K562 (cell line): ENCODE data around the gene CHD1L. TPM values are rescaled to one million over a fixed set of nuclear protein-coding genes. Genes with fewer than 3 reads are reported as not detected.
"Not testable (repeated sequence)": the region's sequence is repeated elsewhere in the genome, so short reads cannot be mapped to it uniquely, and the experiment has no call there.

Source experiments
- ATAC-seq: fragments of 200-7000 bp; cut with Tn5 transposase; 3 replicates; pipeline ENCODE4 v1.9.1; 2020; ENCODE audit warnings: moderate library complexity
- BruUV-seq: library from RNA; stranded (reverse); fragments of 400-500 nt; replicated peaks from 2 replicates; lab custom pipeline; 2021; lab: Mats Ljungman, UMichigan
- CTCF ChIA-PET: fragments of 300-600 bp; formaldehyde crosslinking; extraction: SDS; loops from one replicate; lab custom pipeline; 2021; ENCODE audit warnings: low intra/inter-chr PET ratio; lab: Yijun Ruan, JAX
- POLR2A ChIA-PET: fragments of 300-600, 350-650 bp; sonication (Branson Sonifier 250); formaldehyde crosslinking; extraction: SDS; loops from one replicate; lab custom pipeline; 2021; ENCODE audit warnings: antibody characterized with exemption, inconsistent platforms; lab: Yijun Ruan, JAX
- DNase-seq, 4 experiments: peaks; one replicate each; pipeline versions ENCODE4 v3.0.0 to v3.0.0-alpha.2; 2011 to 2018; ENCODE audit warnings: low spot score in 3 of 4, mixed read lengths in 3 of 4; ENCODE audit errors: extremely low read depth in 1 of 4
- FAIRE-seq: peaks from 2 replicates; lab custom pipeline; 2011; peaks lifted over from hg19 to GRCh38; lab: Jason Lieb, UNC
- H2AFZ ChIP-seq: 2 replicates; pipeline ENCODE4 v1.6.0; 2011; ENCODE audit warnings: low read depth, low read length, control low read depth, inconsistent platforms
- H3K27ac ChIP-seq: fragments of 200-600 bp; 3 replicates; pipeline ENCODE4 v1.8.0; 2011; ENCODE audit warnings: low read depth, mild to moderate bottlenecking, control low read depth, inconsistent platforms, low read length, moderate library complexity, mixed read lengths; ENCODE audit errors: extremely low read depth
- H3K27me3 ChIP-seq, 2 experiments: fragments of 300-600 bp in 1 of 2; 2 replicates in 1 of 2; 3 replicates in 1 of 2; pipeline versions ENCODE4 v1.6.0 to v1.8.0; 2011; ENCODE audit warnings: inconsistent platforms in 2 of 2, low read length in 2 of 2, mild to moderate bottlenecking in 1 of 2, mixed read lengths in 1 of 2, moderate library complexity in 1 of 2; ENCODE audit not compliant: control insufficient read depth in 2 of 2, insufficient read depth in 2 of 2
- H3K36me3 ChIP-seq: fragments of 300-600 bp; 3 replicates; pipeline ENCODE4 v1.8.0; 2011; ENCODE audit warnings: mild to moderate bottlenecking, low read length, inconsistent platforms; ENCODE audit not compliant: control insufficient read depth, insufficient read depth
- H3K4me1 ChIP-seq, 2 experiments: fragments of 200-600 bp in 1 of 2; replicated peaks in 1 of 2; 2 replicates in 1 of 2; 3 replicates in 1 of 2; pipeline versions ENCODE4 v1.5.1 to v1.8.0; 2011; ENCODE audit warnings: inconsistent platforms in 2 of 2, low read length in 2 of 2, mild to moderate bottlenecking in 1 of 2, mixed read lengths in 1 of 2, moderate library complexity in 1 of 2; ENCODE audit not compliant: control insufficient read depth in 2 of 2, insufficient read depth in 2 of 2
- H3K4me2 ChIP-seq: 2 replicates; pipeline ENCODE4 v1.6.1; 2011; ENCODE audit warnings: low read length, control low read depth, inconsistent platforms, mixed read lengths; ENCODE audit not compliant: insufficient read depth
- H3K4me3 ChIP-seq: fragments of 200-600 bp; sonication (generic), shearing (Covaris generic); 2 replicates; pipeline ENCODE4 v1.5.1; 2016; ENCODE audit warnings: control low read depth, inconsistent platforms
- H3K79me2 ChIP-seq: fragments of 200-600 bp; 3 replicates; pipeline ENCODE4 v1.8.0; 2011; ENCODE audit warnings: low read length, inconsistent platforms; ENCODE audit not compliant: control insufficient read depth, insufficient read depth
- H3K9ac ChIP-seq, 2 experiments: 2 replicates each; pipeline versions ENCODE4 v1.6.0 to v1.6.1; 2011; ENCODE audit warnings: low read depth in 2 of 2, low read length in 2 of 2, control low read depth in 1 of 2, inconsistent platforms in 1 of 2, mild to moderate bottlenecking in 1 of 2, mixed read lengths in 1 of 2; ENCODE audit not compliant: insufficient read depth in 1 of 2
- H3K9me1 ChIP-seq: one replicate; pipeline ENCODE4 v1.6.0; 2011; ENCODE audit warnings: inconsistent platforms, mild to moderate bottlenecking, low read length, moderate library complexity; ENCODE audit not compliant: control insufficient read depth, insufficient read depth
- H3K9me3 ChIP-seq: replicated peaks from 2 replicates; pipeline ENCODE4 v1.5.1; 2011; ENCODE audit warnings: low read depth, low read length, inconsistent platforms; ENCODE audit not compliant: control insufficient read depth, insufficient read depth
- H4K20me1 ChIP-seq: replicated peaks from 2 replicates; pipeline ENCODE4 v1.6.1; 2011; ENCODE audit warnings: low read length, inconsistent platforms, mixed read lengths; ENCODE audit not compliant: control insufficient read depth, insufficient read depth
- BRCA1 ChIP-seq, 2 experiments: fragments of 450-650 bp in 1 of 2; sonication (generic) in 1 of 2; formaldehyde crosslinking in 1 of 2; IDR thresholded peaks; 2 replicates each; pipeline versions ENCODE4 v1.5.0 to v1.6.1; 2017 to 2020; ENCODE audit warnings: mild to moderate bottlenecking in 1 of 2, missing genetic modification reagents in 1 of 2
- CHD2 ChIP-seq: IDR thresholded peaks from 2 replicates; pipeline ENCODE4 v1.6.1; 2011; ENCODE audit warnings: low read depth, low read length
- DDX20 ChIP-seq: fragments of 450-650 bp; IDR thresholded peaks from 2 replicates; pipeline ENCODE4 v1.6.1; 2016; ENCODE audit warnings: missing genetic modification characterization, low read depth, mild to moderate bottlenecking, missing compliant biosample characterization, moderate library complexity
- ERF ChIP-seq: fragments of 450-650 bp; formaldehyde crosslinking; IDR thresholded peaks from 2 replicates; pipeline ENCODE4 v1.4.0; 2020; ENCODE audit warnings: mild to moderate bottlenecking, mixed read lengths
- KLF10 ChIP-seq: fragments of 250-450 bp; sonication (Bioruptor Pico); IDR thresholded peaks from 2 replicates; pipeline ENCODE4 v1.6.1; 2021; ENCODE audit warnings: matching md5 sums
- STAT5B ChIP-seq: fragments of 250-450 bp; sonication (Bioruptor Pico); IDR thresholded peaks from 2 replicates; pipeline ENCODE4 v1.8.0; 2021; ENCODE audit warnings: mild to moderate bottlenecking, inconsistent platforms
- WHSC1 ChIP-seq: IDR thresholded peaks from one replicate; pipeline ENCODE4 v1.6.1; 2012; ENCODE audit warnings: low read length, control low read depth, inconsistent platforms
- ZNF124 ChIP-seq: sonication (generic); formaldehyde crosslinking; IDR thresholded peaks from 2 replicates; pipeline ENCODE4 v1.8.1; 2022; ENCODE audit warnings: missing genetic modification reagents
- ZNF239 ChIP-seq: fragments of 250-450 bp; sonication (Bioruptor Pico); IDR thresholded peaks from 2 replicates; pipeline ENCODE4 v1.4.0; 2020; ENCODE audit warnings: mild to moderate bottlenecking
- ZNF316 ChIP-seq: fragments of 450-650 bp; IDR thresholded peaks from 2 replicates; pipeline ENCODE4 v1.6.1; 2016
- WGBS: fragments of 100-300 bp; shearing (Covaris generic); methylation state at CpG from one replicate; pipeline ENCODE4 v1.1.6; 2016; ENCODE audit warnings: low coverage, mixed read lengths; ENCODE audit not compliant: insufficient coverage; ENCODE audit errors: missing lambda C conversion rate; 5-methylcytosine and 5-hydroxymethylcytosine counted together
- in situ Hi-C: fragments of 300-500 bp; cut with MboI; formaldehyde crosslinking; loops from 4 replicates; pipeline ENCODE4 v1.15.0; 2018; ENCODE audit warnings: inconsistent platforms, mixed read lengths
- intact Hi-C: fragments of 100-400 bp; cut with micrococcal nuclease; formaldehyde crosslinking; loops from 2 replicates; pipeline ENCODE4 v1.14.2; 2022
- polyA plus RNA-seq, 8 experiments: library from polyadenylated mRNA; depleted of rRNA in 4 of 8; stranded (reverse) in 5 of 8; unstranded in 3 of 8; fragments of >200 nt; fragmentation: Nextera tagmentation in 2 of 8; fragmentation: Illumina TruSeq in 1 of 8; extraction: Ambion mirVana in 2 of 8; extraction: Trizol in 1 of 8; gene quantifications; 2 replicates each; pipeline versions ENCODE4 v1.2.1 to v1.2.3, GENCODE V29; 2011 to 2014; ENCODE audit warnings: inconsistent platforms in 1 of 8, missing spikeins in 1 of 8
- total RNA-seq, 7 experiments: library from RNA; depleted of rRNA in 6 of 7; stranded (reverse); fragments of >200 nt in 6 of 7; fragmentation: Illumina TruSeq in 2 of 7; extraction: Trizol in 2 of 7; gene quantifications; 2 replicates each; pipeline versions ENCODE4 v1.2.1 to v1.2.3, GENCODE V29; 2011 to 2021; ENCODE audit warnings: low replicate concordance in 1 of 7
- TF ChIP-seq, protein P1 (sequence below): IDR thresholded peaks from 2 replicates; pipeline ENCODE4 v1.6.1; 2011; ENCODE audit not compliant: insufficient read length; ENCODE audit errors: extremely low read depth
- TF ChIP-seq, protein P2 (sequence below): fragments of 250-450 bp; sonication (Bioruptor Pico); IDR thresholded peaks from 2 replicates; pipeline ENCODE4 v1.8.0; 2021; ENCODE audit warnings: moderate library complexity, mild to moderate bottlenecking, inconsistent platforms
- TF ChIP-seq, protein P3 (sequence below): sonication (generic); formaldehyde crosslinking; IDR thresholded peaks from 2 replicates; pipeline ENCODE4 v1.8.1; 2022; ENCODE audit warnings: missing genetic modification reagents

CHD1L gene
- total and polyA plus RNA-seq, 9 of the 15 experiments (the other 6 are each of a cell fraction or from before 2014, with no cell fraction given), result 25.0 to 93.3 (median 59.1) TPM

DNA sequence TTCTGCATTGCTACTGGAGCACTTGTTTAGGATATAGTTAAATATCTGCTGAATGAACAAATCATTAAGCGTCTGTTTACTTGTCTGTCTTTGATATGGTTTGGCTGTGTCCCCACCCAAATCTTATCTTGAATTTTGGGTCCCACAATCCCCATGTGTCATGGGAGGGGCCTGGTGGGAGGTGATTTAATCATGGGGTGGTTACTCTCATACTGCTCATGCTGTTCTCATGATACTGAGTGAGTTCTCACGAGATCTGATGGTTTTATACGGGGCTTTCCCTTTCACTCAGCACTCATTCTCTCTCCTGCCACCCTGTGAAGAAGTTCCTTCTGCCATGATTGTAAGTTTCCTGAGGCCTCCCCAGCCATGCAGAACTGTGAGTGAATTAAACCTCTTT is 45.2 kb upstream of the CHD1L start:
- H3K36me3 ChIP-seq, H3K9me3 ChIP-seq, H3K4me2 ChIP-seq, POLR2A ChIA-PET, H2AFZ ChIP-seq, in situ Hi-C loops, H3K79me2 ChIP-seq, CTCF ChIA-PET, H4K20me1 ChIP-seq, H3K4me3 ChIP-seq: not testable (repeated sequence)
- peak; percentile 49; the same call in 1 of the 2 replicates for TF ChIP-seq CHD2
- TF ChIP-seq, all 486 proteins: peak for 1; not testable (repeated sequence) for 485
- intact Hi-C loops, H3K9ac ChIP-seq, H3K27ac ChIP-seq, H3K9me1 ChIP-seq, H3K4me1 ChIP-seq, FAIRE-seq, BruUV-seq, ATAC-seq, H3K27me3 ChIP-seq: not testable (repeated sequence)
- peak in 1 of 4 experiments; percentile 11 for DNase-seq
- 0% methylated on average over 3 of the region's 3 CpGs for WGBS

DNA sequence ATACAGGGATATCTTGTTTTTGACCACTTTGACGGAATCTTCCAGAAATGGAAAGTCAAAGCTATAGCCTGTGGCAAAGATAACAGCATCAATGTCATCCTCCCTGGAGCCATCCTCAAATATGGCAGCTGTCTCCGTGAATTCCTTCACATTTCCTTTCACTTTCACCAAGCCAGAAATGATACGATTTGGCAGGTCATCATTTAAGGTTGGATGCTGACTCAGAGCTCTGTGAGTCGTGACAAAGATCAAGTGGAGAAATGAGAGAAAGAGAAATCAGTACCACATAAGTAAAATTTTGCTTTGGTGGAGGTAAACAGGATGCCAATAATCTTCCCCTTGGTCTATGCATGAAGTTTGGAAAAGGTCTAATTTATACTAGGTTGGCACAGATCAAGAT is 41.2 kb upstream of the CHD1L start:
- no peaks in the 10 kb centered on the region for H3K79me2 ChIP-seq
- WGBS, result 2% methylated on average over 4 of the region's 4 CpGs
- BruUV-seq, result no TSS peak
- in situ Hi-C loops (no loop called here), intact Hi-C loops (no loop called here)
- H3K27ac ChIP-seq, result no peak overlapping the region
- DNase-seq, result no peak
- H3K9me3 ChIP-seq, result no peaks in the 10 kb centered on the region
- no peak overlapping the region for H3K4me2 ChIP-seq
- H2AFZ ChIP-seq, result no peak overlapping the region
- ChIA-PET CTCF (no interaction called here), POLR2A (interaction anchor here (0.8 to 1.5 kb wide), 2 partner anchors 9 to 11 kb away, joined by 3 to 5 read pairs; no protein-coding TSS in a partner anchor)
- H3K4me3 ChIP-seq, result no peak overlapping the region
- H3K27me3 ChIP-seq, result peaks cover 0 to 8% of the 10 kb centered on the region in 2 experiments; a peak in 3 of 5 replicates
- H4K20me1 ChIP-seq, result no peaks in the 10 kb centered on the region
- no peaks in the 10 kb centered on the region for H3K4me1 ChIP-seq
- no peak for ATAC-seq
- H3K9ac ChIP-seq, result no peak overlapping the region
- no peaks in the 10 kb centered on the region for H3K9me1 ChIP-seq
- no peaks in the 10 kb centered on the region for H3K36me3 ChIP-seq
- FAIRE-seq, result no peak
- TF ChIP-seq, protein P1, sequence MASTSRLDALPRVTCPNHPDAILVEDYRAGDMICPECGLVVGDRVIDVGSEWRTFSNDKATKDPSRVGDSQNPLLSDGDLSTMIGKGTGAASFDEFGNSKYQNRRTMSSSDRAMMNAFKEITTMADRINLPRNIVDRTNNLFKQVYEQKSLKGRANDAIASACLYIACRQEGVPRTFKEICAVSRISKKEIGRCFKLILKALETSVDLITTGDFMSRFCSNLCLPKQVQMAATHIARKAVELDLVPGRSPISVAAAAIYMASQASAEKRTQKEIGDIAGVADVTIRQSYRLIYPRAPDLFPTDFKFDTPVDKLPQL, result no peak
- TF ChIP-seq DDX20, result no peak
- TF ChIP-seq, protein P2, sequence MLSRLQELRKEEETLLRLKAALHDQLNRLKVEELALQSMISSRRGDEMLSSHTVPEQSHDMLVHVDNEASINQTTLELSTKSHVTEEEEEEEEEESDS (CRISPR knock-in tag), result no peak
- TF ChIP-seq ZNF239, result no peak
- TF ChIP-seq ZNF124 (CRISPR knock-in tag), result no peak
- TF ChIP-seq KLF10, result no peak
- no peak for TF ChIP-seq WHSC1
- no peak for TF ChIP-seq ERF
- TF ChIP-seq, protein P3, sequence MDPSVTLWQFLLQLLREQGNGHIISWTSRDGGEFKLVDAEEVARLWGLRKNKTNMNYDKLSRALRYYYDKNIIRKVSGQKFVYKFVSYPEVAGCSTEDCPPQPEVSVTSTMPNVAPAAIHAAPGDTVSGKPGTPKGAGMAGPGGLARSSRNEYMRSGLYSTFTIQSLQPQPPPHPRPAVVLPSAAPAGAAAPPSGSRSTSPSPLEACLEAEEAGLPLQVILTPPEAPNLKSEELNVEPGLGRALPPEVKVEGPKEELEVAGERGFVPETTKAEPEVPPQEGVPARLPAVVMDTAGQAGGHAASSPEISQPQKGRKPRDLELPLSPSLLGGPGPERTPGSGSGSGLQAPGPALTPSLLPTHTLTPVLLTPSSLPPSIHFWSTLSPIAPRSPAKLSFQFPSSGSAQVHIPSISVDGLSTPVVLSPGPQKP, result no peak
- no peak for TF ChIP-seq STAT5B (CRISPR knock-in tag)
- 0 out of 2 replicates have a peak, but pooled peaks have one; percentile 31 for TF ChIP-seq ZNF316
- no peak for TF ChIP-seq BRCA1 (IDR thresholded peaks at IDR 0.05)
- TF ChIP-seq BRCA1 (CRISPR knock-in tag; IDR thresholded peaks at IDR 0.05), result no peak
